Left ventricle myocardium inferior (tissue), 1 donor: Measurements from ENCODE around the gene PTPN3. TPM values are rescaled to one million over a fixed set of nuclear protein-coding genes. Genes with fewer than 3 reads are reported as not detected.

Experiments used
- DNase-seq: peaks from one replicate; pipeline ENCODE4 v3.0.0-alpha.2; 2020
- H3K27ac ChIP-seq: fragments of 200-600 bp; replicated peaks from 2 replicates; pipeline ENCODE4 v1.8.0; 2021
- H3K27me3 ChIP-seq: fragments of 200-600 bp; 2 replicates; pipeline ENCODE4 v1.8.0; 2021; ENCODE audit warnings: low read depth
- H3K36me3 ChIP-seq: fragments of 200-600 bp; 2 replicates; pipeline ENCODE4 v1.8.0; 2021
- H3K4me1 ChIP-seq: fragments of 200-600 bp; 2 replicates; pipeline ENCODE4 v1.8.0; 2021
- H3K4me3 ChIP-seq: fragments of 200-600 bp; 2 replicates; pipeline ENCODE4 v1.8.0; 2021; ENCODE audit warnings: mild to moderate bottlenecking, moderate library complexity
- H3K9me3 ChIP-seq: fragments of 200-600 bp; replicated peaks from 2 replicates; pipeline ENCODE4 v1.8.0; 2021
- CTCF ChIP-seq: fragments of 200-600 bp; IDR thresholded peaks from 2 replicates; pipeline ENCODE4 v1.8.0; 2021; ENCODE audit warnings: antibody characterized with exemption, mild to moderate bottlenecking, borderline replicate concordance
- intact Hi-C: fragments of 100-400 bp; cut with micrococcal nuclease; formaldehyde crosslinking; loops from one replicate; pipeline ENCODE4 v1.11.0; 2022
- microRNA-seq: library from miRNA; unstranded; fragments of <30 nt; microRNA quantifications from one replicate; pipeline ENCODE4 v1.2.0, GENCODE V29; 2020
- total RNA-seq: library from RNA; stranded (reverse); fragmentation: NEBNext Ultra II Directional; extraction: Animal tissue kit (Norgen Biotek cat#: 25700); gene quantifications from one replicate; pipeline ENCODE4 v1.2.1, GENCODE V29; 2021
- donor health status: DM: no; HTN: yes; CAD: no; lungs with severe emphysema.

Gene PTPN3
- total RNA-seq, 1 donor from 2014 or later: 27.4 TPM

- Histone ChIP-seq H3K36me3 (no peaks in the 10 kb centered on the region), H3K27me3 (no peaks in the 10 kb centered on the region), H3K4me1 (peaks cover 10% of the 10 kb centered on the region), H3K27ac (no peak overlapping the region), H3K9me3 (no peaks in the 10 kb centered on the region), H3K4me3 (no peak overlapping the region)
- TF ChIP-seq CTCF: no peak
- no peak for DNase-seq
- intact Hi-C loops: no loop called here
These were observed 163.0 kb downstream of the PTPN3 start for GRCh38 chr9:109335121-109335520.

GRCh38 chr9:109331353-109331752, 166.8 kb downstream of the PTPN3 start:
- intact Hi-C loops: no loop called here
- peak; percentile 48 for DNase-seq
- peak overlapping the region; percentile 67 for H3K27ac ChIP-seq

GRCh38 chr9:109329638-109330258, 168.4 kb downstream of the PTPN3 start:
- Histone ChIP-seq H3K27ac (peak overlapping the region; percentile 57), H3K36me3 (no peaks in the 10 kb centered on the region), H3K9me3 (no peaks in the 10 kb centered on the region), H3K27me3 (peaks cover under 1% of the 10 kb centered on the region), H3K4me3 (peak overlapping the region; percentile 10), H3K4me1 (peaks cover 23% of the 10 kb centered on the region)
- peak; percentile 39 for DNase-seq
- intact Hi-C loops: no loop called here
- TF ChIP-seq CTCF: no peak

More at GRCh38 chr9:109331353-109331752, 166.8 kb downstream of the PTPN3 start:
- Histone ChIP-seq H3K36me3 (no peaks in the 10 kb centered on the region), H3K4me3 (no peak overlapping the region), H3K27me3 (no peaks in the 10 kb centered on the region), H3K4me1 (peaks cover 23% of the 10 kb centered on the region), H3K9me3 (no peaks in the 10 kb centered on the region)
- no peak for TF ChIP-seq CTCF

- Histone ChIP-seq H3K27ac (no peak overlapping the region), H3K27me3 (peaks cover 4% of the 10 kb centered on the region), H3K4me1 (peaks cover 23% of the 10 kb centered on the region), H3K9me3 (no peaks in the 10 kb centered on the region), H3K4me3 (peak overlapping the region; percentile 10), H3K36me3 (no peaks in the 10 kb centered on the region)
- no peak for TF ChIP-seq CTCF
- intact Hi-C loops: no loop called here
- DNase-seq: peak; percentile 40
These were observed 169.0 kb downstream of the PTPN3 start for GRCh38 chr9:109328978-109329637.

Small RNA genes within 50 kb of the gene (microRNA-seq; reads per million reads assigned to microRNA genes)
- not detected for gene MIR3927

Other genes starting within 250 kb of the PTPN3 start
- 13.9 TPM for gene EPB41L4B, start 177.2 kb downstream of the PTPN3 start, total RNA-seq